GM12878 (cell line): ENCODE measurements around the gene TRANK1. TPM values are rescaled to one million over a fixed set of nuclear protein-coding genes. Genes with fewer than 3 reads are reported as not detected.

Experiments used
- ATAC-seq: fragments of 200-7000 bp; cut with Tn5 transposase; 3 replicates; pipeline ENCODE4 v1.9.1; 2020; ENCODE audit warnings: mild to moderate bottlenecking, moderate library complexity
- BruUV-seq: library from RNA; stranded (reverse); fragments of 400-500 nt; replicated peaks from 2 replicates; lab custom pipeline; 2021; lab: Mats Ljungman, UMichigan
- CTCF ChIA-PET: fragments of 300-600 bp; sonication (Branson Sonifier 250); formaldehyde crosslinking; extraction: SDS; loops from one replicate; lab custom pipeline; 2021; ENCODE audit warnings: inconsistent platforms; lab: Yijun Ruan, JAX
- POLR2A ChIA-PET: fragments of 350-600 bp; formaldehyde crosslinking; extraction: SDS; loops from one replicate; lab custom pipeline; 2021; ENCODE audit warnings: inconsistent platforms; lab: Charles Lee
- RAD21 ChIA-PET: fragments of 300-600 bp; sonication (Branson Sonifier 250); formaldehyde crosslinking; loops from one replicate; lab custom pipeline; 2023; ENCODE audit warnings: antibody characterized with exemption; ENCODE audit not compliant: unreplicated experiment; lab: Charles Lee
- SMC1A ChIA-PET: fragments of 300-600 bp; sonication (Branson Sonifier 250); formaldehyde crosslinking; loops from one replicate; lab custom pipeline; 2023; ENCODE audit not compliant: unreplicated experiment, uncharacterized antibody; lab: Charles Lee
- DNase-seq: peaks from one replicate; pipeline ENCODE4 v3.0.0-alpha.2; 2011; ENCODE audit warnings: low read depth, low spot score
- FAIRE-seq: peaks from 3 replicates; lab custom pipeline; 2011; peaks lifted over from hg19 to GRCh38; lab: Jason Lieb, UNC
- H2AFZ ChIP-seq: 2 replicates; pipeline ENCODE4 v1.6.0; 2011; ENCODE audit warnings: low read depth, low read length, control low read depth; ENCODE audit not compliant: control insufficient read depth
- H3K27ac ChIP-seq: 2 replicates; pipeline ENCODE4 v1.5.1; 2011; ENCODE audit warnings: control low read depth; ENCODE audit not compliant: control insufficient read depth, insufficient read depth
- H3K27me3 ChIP-seq, 2 experiments: replicated peaks in 1 of 2; 2 replicates each; pipeline versions ENCODE4 v1.6.0 to v1.6.1; 2011; ENCODE audit warnings: low read length in 1 of 2; ENCODE audit not compliant: control insufficient read depth in 2 of 2, insufficient read depth in 2 of 2
- H3K36me3 ChIP-seq, 2 experiments: 2 replicates each; pipeline ENCODE4 v1.5.1; 2011; ENCODE audit warnings: low read length in 1 of 2; ENCODE audit not compliant: control insufficient read depth in 2 of 2, insufficient read depth in 2 of 2
- H3K4me1 ChIP-seq: 2 replicates; pipeline ENCODE4 v1.6.1; 2011; ENCODE audit warnings: mild to moderate bottlenecking, low read length, moderate library complexity, mixed read lengths; ENCODE audit not compliant: control insufficient read depth, insufficient read depth
- H3K4me2 ChIP-seq: 2 replicates; pipeline ENCODE4 v1.6.0; 2011; ENCODE audit warnings: control low read depth; ENCODE audit not compliant: control insufficient read depth, insufficient read depth
- H3K4me3 ChIP-seq: fragments of 200-600 bp; sonication (generic); 2 replicates; pipeline ENCODE4 v1.5.1; 2016
- H3K79me2 ChIP-seq: 2 replicates; pipeline ENCODE4 v1.6.0; 2011; ENCODE audit warnings: low read length; ENCODE audit not compliant: control insufficient read depth, insufficient read depth
- H3K9ac ChIP-seq: 2 replicates; pipeline ENCODE4 v1.8.0; 2011; ENCODE audit warnings: low read length, control low read depth, mixed read lengths; ENCODE audit not compliant: control insufficient read depth, insufficient read depth
- H3K9me3 ChIP-seq: replicated peaks from 3 replicates; pipeline ENCODE4 v1.5.1; 2011; ENCODE audit warnings: mild to moderate bottlenecking, low read length; ENCODE audit not compliant: control insufficient read depth, insufficient read depth
- H4K20me1 ChIP-seq: 2 replicates; pipeline ENCODE4 v1.6.0; 2011; ENCODE audit not compliant: control insufficient read depth, insufficient read depth
- BACH1 ChIP-seq: fragments of 450-650 bp; IDR thresholded peaks from 2 replicates; pipeline ENCODE4 v1.6.1; 2017; ENCODE audit warnings: mild to moderate bottlenecking, borderline replicate concordance
- CTCF ChIP-seq, 3 experiments: IDR thresholded peaks in 2 of 3; conservative IDR thresholded peaks in 1 of 3; 2 replicates each; pipeline ENCODE4 v1.5.1; 2011; ENCODE audit warnings: low read depth in 3 of 3, low read length in 3 of 3, mild to moderate bottlenecking in 3 of 3, control low read depth in 2 of 3, moderate library complexity in 2 of 3, inconsistent platforms in 1 of 3, mixed read lengths in 1 of 3; ENCODE audit not compliant: control insufficient read depth in 2 of 3, insufficient read depth in 1 of 3; ENCODE audit errors: extremely low read depth in 1 of 3
- ESRRA ChIP-seq: IDR thresholded peaks from 2 replicates; pipeline ENCODE4 v1.6.1; 2012; ENCODE audit warnings: mild to moderate bottlenecking, low read length, improper control_type of control experiment
- RAD21 ChIP-seq: IDR thresholded peaks from 2 replicates; pipeline ENCODE4 v1.6.1; 2011; ENCODE audit warnings: mild to moderate bottlenecking, low read depth, low read length, moderate library complexity; ENCODE audit not compliant: insufficient read depth
- SMC3 ChIP-seq: IDR thresholded peaks from 2 replicates; pipeline ENCODE4 v1.6.1; 2011; ENCODE audit warnings: low read length, improper control_type of control experiment, borderline replicate concordance
- SRF ChIP-seq, 2 experiments: IDR thresholded peaks; 2 replicates each; pipeline ENCODE4 v1.6.1; 2011; ENCODE audit warnings: low read depth in 2 of 2, low read length in 2 of 2, mild to moderate bottlenecking in 1 of 2, moderate library complexity in 1 of 2
- STAT1 ChIP-seq: fragments of 450-650 bp; conservative IDR thresholded peaks from 2 replicates; pipeline ENCODE4 v1.6.1; 2014; ENCODE audit warnings: antibody characterized with exemption, mild to moderate bottlenecking
- TCF7 ChIP-seq: IDR thresholded peaks from 2 replicates; pipeline ENCODE4 v1.6.1; 2014; ENCODE audit warnings: antibody characterized with exemption, borderline replicate concordance
- WGBS: methylation state at CpG from one replicate; pipeline ENCODE4 v1.1.6; 2016; ENCODE audit warnings: low lambda C conversion rate; ENCODE audit not compliant: insufficient replicate concordance, insufficient coverage; ENCODE audit errors: missing lambda C conversion rate; 5-methylcytosine and 5-hydroxymethylcytosine counted together
- in situ Hi-C: fragments of 300-500 bp; cut with MboI; formaldehyde crosslinking; loops from 9 replicates; pipeline ENCODE4 v1.14.3; 2018; ENCODE audit warnings: mixed read lengths
- intact Hi-C: fragments of 100-400 bp; cut with micrococcal nuclease; formaldehyde crosslinking; loops from one replicate; pipeline ENCODE4 v1.14.2; 2022; ENCODE audit not compliant: unreplicated experiment
- polyA plus RNA-seq, 11 experiments: library from polyadenylated mRNA; depleted of rRNA in 4 of 11; unstranded in 6 of 11; stranded (reverse) in 5 of 11; fragments of >200 nt; fragmentation: Nextera tagmentation in 4 of 11; fragmentation: Illumina TruSeq in 1 of 11; extraction: Ambion mirVana in 4 of 11; extraction: Trizol in 1 of 11; gene quantifications; 1 replicate in 1 of 11; 2 replicates in 10 of 11; pipeline versions ENCODE4 v1.2.1 to v1.2.3, GENCODE V29; 2011 to 2016; ENCODE audit warnings: inconsistent platforms in 2 of 11, missing spikeins in 2 of 11, low read depth in 1 of 11
- total RNA-seq, 4 experiments: library from RNA; depleted of rRNA in 3 of 4; stranded (reverse); fragments of >200 nt in 3 of 4; fragmentation: Illumina TruSeq in 1 of 4; extraction: Trizol in 1 of 4; gene quantifications; 2 replicates each; pipeline versions ENCODE4 v1.2.1 to v1.2.3, GENCODE V29; 2013 to 2021
- TF ChIP-seq, protein P1 (sequence below): fragments of 450-650 bp; IDR thresholded peaks from 2 replicates; pipeline ENCODE4 v1.6.1; 2017; ENCODE audit warnings: low read depth, mild to moderate bottlenecking, moderate library complexity
- TF ChIP-seq, protein P2 (sequence below): IDR thresholded peaks from 2 replicates; pipeline ENCODE4 v1.6.1; 2011; ENCODE audit warnings: low read depth, low read length, improper control_type of control experiment, borderline replicate concordance
- TF ChIP-seq, protein P3 (sequence below): fragments of 150-350 bp; IDR thresholded peaks from 2 replicates; pipeline ENCODE4 v1.6.1; 2014; ENCODE audit warnings: mild to moderate bottlenecking, low read depth, low read length
- TF ChIP-seq, protein P4 (sequence below): IDR thresholded peaks from 2 replicates; pipeline ENCODE4 v1.6.1; 2012; ENCODE audit warnings: low read depth, low read length, improper control_type of control experiment

Gene TRANK1
- total and polyA plus RNA-seq, 10 of the 15 experiments (the other 5 are each of a cell fraction or from before 2014, with no cell fraction given) = 0.46 to 8.8 (median 1.1) TPM

DNA sequence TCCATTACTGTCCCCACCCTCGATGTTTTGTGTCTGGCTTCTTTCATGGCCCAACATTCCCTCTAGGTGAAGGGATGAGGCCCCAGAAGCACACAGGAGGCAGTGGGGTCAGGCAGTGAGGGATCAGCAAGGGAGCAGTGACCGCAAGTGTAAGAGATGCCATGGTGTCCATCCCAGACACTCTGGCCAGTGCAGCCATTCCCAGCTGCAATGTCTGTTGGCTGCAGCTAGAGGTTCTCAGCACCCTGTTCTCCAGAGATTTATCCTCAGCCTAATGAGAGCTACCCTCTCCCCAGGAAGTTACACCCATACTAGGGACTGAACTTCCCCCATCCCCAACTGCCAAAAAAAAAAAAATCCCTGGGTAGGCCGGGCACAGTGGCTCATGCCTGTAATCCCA, 40.2 kb downstream of the TRANK1 start:
- Histone ChIP-seq H3K9me3 (no peaks in the 10 kb centered on the region; the same call in 2 of the 3 replicates), H3K4me1 (peaks cover 7% of the 10 kb centered on the region), H3K9ac (no peak overlapping the region), H4K20me1 (no peaks in the 10 kb centered on the region), H3K27ac (no peak overlapping the region), H3K36me3 (no peaks in the 10 kb centered on the region), H3K4me2 (no peak overlapping the region), H2AFZ (no peak overlapping the region), H3K79me2 (no peaks in the 10 kb centered on the region; the same call in 1 of the 2 replicates), H3K27me3 (peaks cover 0 to 1% of the 10 kb centered on the region in 2 experiments; a peak in 1 of 4 replicates), H3K4me3 (no peak overlapping the region)
- RAD21 ChIA-PET = interaction anchor here (1.2 to 6.6 kb wide), 4 partner anchors 11 to 53 kb away, joined by 5 to 83 read pairs (median 6); no protein-coding TSS in a partner anchor
- POLR2A ChIA-PET = interaction anchor here (0.7 to 1.1 kb wide), 4 partner anchors 10 to 1267 kb away, joined by 3 to 4 read pairs (median 3); no protein-coding TSS in a partner anchor
- SMC1A ChIA-PET = interaction anchor here (0.9 to 7.2 kb wide), 6 partner anchors 8 to 120 kb away, joined by 3 to 76 read pairs (median 4); no protein-coding TSS in a partner anchor
- TF ChIP-seq CTCF (IDR thresholded peaks at IDR 0.05 in 2 of 3, conservative IDR thresholded peaks at IDR 0.05 in 1 of 3; ENCODE audit: control insufficient read depth in 2 of 3, extremely low read depth in 1 of 3, insufficient read depth in 1 of 3, low read depth in 3 of 3, low read length in 3 of 3) (peak; percentile 38 to 62 (median 51); a peak in 4 of 6 replicates), ESRRA (no peak), STAT1 (no peak), BACH1 (no peak), SRF (IDR thresholded peaks at IDR 0.05; ENCODE audit: low read depth in 2 of 2, low read length in 2 of 2) (peak; percentile 23 to 70; a peak in 1 of 4 replicates), RAD21 (peak; percentile 55), TCF7 (no peak), SMC3 (peak; percentile 29; the same call in 1 of the 2 replicates)
- TF ChIP-seq, protein P1, sequence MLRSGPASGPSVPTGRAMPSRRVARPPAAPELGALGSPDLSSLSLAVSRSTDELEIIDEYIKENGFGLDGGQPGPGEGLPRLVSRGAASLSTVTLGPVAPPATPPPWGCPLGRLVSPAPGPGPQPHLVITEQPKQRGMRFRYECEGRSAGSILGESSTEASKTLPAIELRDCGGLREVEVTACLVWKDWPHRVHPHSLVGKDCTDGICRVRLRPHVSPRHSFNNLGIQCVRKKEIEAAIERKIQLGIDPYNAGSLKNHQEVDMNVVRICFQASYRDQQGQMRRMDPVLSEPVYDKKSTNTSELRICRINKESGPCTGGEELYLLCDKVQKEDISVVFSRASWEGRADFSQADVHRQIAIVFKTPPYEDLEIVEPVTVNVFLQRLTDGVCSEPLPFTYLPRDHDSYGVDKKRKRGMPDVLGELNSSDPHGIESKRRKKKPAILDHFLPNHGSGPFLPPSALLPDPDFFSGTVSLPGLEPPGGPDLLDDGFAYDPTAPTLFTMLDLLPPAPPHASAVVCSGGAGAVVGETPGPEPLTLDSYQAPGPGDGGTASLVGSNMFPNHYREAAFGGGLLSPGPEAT = no peak
- TF ChIP-seq, protein P2, sequence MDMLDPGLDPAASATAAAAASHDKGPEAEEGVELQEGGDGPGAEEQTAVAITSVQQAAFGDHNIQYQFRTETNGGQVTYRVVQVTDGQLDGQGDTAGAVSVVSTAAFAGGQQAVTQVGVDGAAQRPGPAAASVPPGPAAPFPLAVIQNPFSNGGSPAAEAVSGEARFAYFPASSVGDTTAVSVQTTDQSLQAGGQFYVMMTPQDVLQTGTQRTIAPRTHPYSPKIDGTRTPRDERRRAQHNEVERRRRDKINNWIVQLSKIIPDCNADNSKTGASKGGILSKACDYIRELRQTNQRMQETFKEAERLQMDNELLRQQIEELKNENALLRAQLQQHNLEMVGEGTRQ = no peak
- TF ChIP-seq, protein P3, sequence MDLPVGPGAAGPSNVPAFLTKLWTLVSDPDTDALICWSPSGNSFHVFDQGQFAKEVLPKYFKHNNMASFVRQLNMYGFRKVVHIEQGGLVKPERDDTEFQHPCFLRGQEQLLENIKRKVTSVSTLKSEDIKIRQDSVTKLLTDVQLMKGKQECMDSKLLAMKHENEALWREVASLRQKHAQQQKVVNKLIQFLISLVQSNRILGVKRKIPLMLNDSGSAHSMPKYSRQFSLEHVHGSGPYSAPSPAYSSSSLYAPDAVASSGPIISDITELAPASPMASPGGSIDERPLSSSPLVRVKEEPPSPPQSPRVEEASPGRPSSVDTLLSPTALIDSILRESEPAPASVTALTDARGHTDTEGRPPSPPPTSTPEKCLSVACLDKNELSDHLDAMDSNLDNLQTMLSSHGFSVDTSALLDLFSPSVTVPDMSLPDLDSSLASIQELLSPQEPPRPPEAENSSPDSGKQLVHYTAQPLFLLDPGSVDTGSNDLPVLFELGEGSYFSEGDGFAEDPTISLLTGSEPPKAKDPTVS = no peak
- TF ChIP-seq, protein P4, sequence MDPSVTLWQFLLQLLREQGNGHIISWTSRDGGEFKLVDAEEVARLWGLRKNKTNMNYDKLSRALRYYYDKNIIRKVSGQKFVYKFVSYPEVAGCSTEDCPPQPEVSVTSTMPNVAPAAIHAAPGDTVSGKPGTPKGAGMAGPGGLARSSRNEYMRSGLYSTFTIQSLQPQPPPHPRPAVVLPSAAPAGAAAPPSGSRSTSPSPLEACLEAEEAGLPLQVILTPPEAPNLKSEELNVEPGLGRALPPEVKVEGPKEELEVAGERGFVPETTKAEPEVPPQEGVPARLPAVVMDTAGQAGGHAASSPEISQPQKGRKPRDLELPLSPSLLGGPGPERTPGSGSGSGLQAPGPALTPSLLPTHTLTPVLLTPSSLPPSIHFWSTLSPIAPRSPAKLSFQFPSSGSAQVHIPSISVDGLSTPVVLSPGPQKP = 0 out of 2 replicates have a peak, but pooled peaks have one; percentile 46
- peak; percentile 16; the same call in 2 of the 3 replicates for ATAC-seq
- intact Hi-C loops = loop anchor here (1.0 kb wide), 1 partner anchor 54 kb away; no protein-coding TSS in a partner anchor
- FAIRE-seq = no peak
- no peak for DNase-seq
- no TSS peak for BruUV-seq
- CTCF ChIA-PET = interaction anchor here (0.6 to 5.8 kb wide), 12 partner anchors 10 to 309 kb away, joined by 3 to 116 read pairs (median 4); no protein-coding TSS in a partner anchor
- 97% methylated on average over 3 of the region's 3 CpGs for WGBS
- in situ Hi-C loops = no loop called here
